ENCODE measurements around the gene OVOL3.

The OVOL3 gene

DNA sequence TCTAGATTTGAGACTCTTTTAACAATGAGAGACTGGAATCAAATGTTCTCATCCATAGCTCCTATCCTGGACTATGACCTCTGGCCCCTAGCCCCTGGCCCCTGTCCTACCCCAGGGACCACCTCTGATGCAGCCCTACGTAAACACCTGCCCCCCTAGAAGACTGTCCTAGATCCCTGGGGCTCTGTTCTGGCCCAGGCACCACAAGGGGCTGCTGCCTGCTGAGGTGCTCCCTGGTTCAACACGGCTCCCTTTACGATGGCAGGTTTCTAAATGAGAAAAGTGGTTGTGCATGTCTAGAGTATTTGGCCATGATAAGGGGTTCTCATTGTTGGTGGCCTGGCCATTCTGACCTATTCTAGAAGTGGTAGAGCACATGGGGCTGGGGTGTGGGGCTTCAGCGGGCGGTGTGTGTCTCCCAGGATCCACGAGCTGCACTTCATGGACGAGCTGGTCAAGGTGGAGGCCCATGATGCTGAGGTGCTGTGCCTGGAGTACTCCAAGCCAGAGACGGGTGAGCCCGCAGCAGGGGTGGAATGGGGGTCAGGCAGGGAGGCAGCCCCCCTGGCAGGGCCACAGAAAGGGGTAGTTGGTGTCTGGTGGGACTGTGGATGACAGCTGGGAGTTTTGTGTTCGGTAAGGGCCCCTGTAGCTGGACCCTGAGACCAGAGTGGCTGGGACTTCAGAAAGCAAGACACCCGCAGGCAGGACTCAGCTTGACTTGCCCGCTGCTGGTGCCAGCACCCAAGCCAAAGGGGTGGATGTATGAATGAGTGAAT is 26.5 kb upstream of the OVOL3 start:
- Histone ChIP-seq H3K27me3 (no peaks in the 10 kb centered on the region), H3K36me3 (peaks cover 78% of the 10 kb centered on the region), H3K27ac (no peak overlapping the region), H3K9me3 (no peaks in the 10 kb centered on the region), H3K4me3 (ENCODE audit: low read depth in 1 of 2, low read length in 1 of 2) (no peak overlapping the region), H3K4me1 (ENCODE audit: control insufficient read depth in 1 of 2, insufficient read depth in 1 of 2, low read depth in 1 of 2, low read length in 1 of 2) (no peaks in the 10 kb centered on the region)
- TF ChIP-seq, protein P1, sequence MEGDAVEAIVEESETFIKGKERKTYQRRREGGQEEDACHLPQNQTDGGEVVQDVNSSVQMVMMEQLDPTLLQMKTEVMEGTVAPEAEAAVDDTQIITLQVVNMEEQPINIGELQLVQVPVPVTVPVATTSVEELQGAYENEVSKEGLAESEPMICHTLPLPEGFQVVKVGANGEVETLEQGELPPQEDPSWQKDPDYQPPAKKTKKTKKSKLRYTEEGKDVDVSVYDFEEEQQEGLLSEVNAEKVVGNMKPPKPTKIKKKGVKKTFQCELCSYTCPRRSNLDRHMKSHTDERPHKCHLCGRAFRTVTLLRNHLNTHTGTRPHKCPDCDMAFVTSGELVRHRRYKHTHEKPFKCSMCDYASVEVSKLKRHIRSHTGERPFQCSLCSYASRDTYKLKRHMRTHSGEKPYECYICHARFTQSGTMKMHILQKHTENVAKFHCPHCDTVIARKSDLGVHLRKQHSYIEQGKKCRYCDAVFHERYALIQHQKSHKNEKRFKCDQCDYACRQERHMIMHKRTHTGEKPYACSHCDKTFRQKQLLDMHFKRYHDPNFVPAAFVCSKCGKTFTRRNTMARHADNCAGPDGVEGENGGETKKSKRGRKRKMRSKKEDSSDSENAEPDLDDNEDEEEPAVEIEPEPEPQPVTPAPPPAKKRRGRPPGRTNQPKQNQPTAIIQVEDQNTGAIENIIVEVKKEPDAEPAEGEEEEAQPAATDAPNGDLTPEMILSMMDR (IDR thresholded peaks at IDR 0.05), result no peak

DNA sequence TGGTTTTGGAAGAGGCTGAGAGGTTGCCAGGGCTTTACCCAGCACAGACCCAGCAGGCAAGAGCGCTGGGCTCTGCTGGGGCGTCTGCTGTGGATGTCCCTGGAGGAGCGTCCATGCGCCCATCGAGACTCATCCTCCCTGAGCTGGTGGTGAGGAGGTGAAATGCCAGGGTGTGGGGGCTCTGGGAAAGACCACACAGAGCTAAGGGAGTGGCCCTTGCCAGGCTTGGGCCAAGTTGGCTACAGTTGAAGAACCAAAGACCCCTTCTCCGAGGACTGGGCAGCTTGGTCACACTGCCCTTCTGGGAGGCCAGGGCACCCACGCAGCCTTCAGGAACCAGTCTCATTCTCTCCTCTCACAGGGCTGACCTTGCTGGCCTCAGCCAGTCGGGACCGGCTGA is 24.6 kb upstream of the OVOL3 start:
- no peak overlapping the region for H3K4me3 ChIP-seq (ENCODE audit: low read depth in 1 of 2, low read length in 1 of 2)
- no peaks in the 10 kb centered on the region for H3K4me1 ChIP-seq (ENCODE audit: control insufficient read depth in 1 of 2, insufficient read depth in 1 of 2, low read depth in 1 of 2, low read length in 1 of 2)
- H3K27ac ChIP-seq, result no peak overlapping the region
- no peaks in the 10 kb centered on the region for H3K9me3 ChIP-seq
- TF ChIP-seq, protein P1 (IDR thresholded peaks at IDR 0.05), result no peak
- H3K36me3 ChIP-seq, result peaks cover 92% of the 10 kb centered on the region
- H3K27me3 ChIP-seq, result no peaks in the 10 kb centered on the region

GRCh38 chr19:36089847-36090246 is 21.1 kb upstream of the OVOL3 start:
- Histone ChIP-seq H3K27ac (no peak overlapping the region), H3K36me3 (peaks cover 84% of the 10 kb centered on the region), H3K27me3 (no peaks in the 10 kb centered on the region), H3K9me3 (no peaks in the 10 kb centered on the region), H3K4me1 (ENCODE audit: control insufficient read depth in 1 of 2, insufficient read depth in 1 of 2, low read depth in 1 of 2, low read length in 1 of 2) (no peaks in the 10 kb centered on the region), H3K4me3 (ENCODE audit: low read depth in 1 of 2, low read length in 1 of 2) (no peak overlapping the region)
- TF ChIP-seq, protein P1 (IDR thresholded peaks at IDR 0.05), result no peak

DNA sequence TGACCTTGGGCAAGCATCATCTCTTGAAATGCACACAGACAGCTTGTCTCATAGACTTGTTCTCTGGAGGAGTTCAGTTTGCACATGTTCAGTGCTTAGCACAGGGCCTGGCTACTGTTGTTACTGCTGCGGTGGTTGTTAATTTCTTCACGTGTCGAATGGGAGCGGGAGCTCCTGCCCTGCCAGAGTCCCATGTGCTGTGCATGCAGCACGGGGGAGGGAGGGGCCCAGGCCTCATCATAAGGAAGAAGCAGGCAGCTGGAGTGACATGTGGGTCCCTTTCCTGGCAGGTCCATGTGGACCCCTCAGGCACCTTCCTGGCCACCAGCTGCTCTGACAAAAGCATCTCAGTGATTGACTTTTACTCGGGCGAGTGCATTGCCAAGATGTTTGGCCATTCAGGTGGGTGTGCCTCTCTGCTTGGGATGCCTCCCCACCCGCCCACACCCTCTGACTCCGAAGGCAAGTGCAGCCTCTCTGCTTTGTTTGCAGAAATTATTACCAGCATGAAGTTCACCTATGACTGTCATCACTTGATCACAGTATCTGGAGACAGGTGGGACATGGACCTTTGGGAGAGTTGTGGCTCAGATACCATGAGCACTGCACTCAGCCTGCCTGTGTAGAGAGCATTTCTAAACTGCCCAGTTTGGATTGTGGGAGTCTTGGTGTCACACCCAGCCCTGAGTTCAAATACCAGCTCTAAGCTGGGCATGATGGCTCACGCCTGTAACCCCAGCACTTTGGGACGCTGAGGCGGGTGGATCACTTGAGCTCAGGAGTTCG is 19.8 kb upstream of the OVOL3 start:
- H3K4me1 ChIP-seq (ENCODE audit: control insufficient read depth in 1 of 2, insufficient read depth in 1 of 2, low read depth in 1 of 2, low read length in 1 of 2), result no peaks in the 10 kb centered on the region
- no peaks in the 10 kb centered on the region for H3K27me3 ChIP-seq
- H3K36me3 ChIP-seq, result peaks cover 85% of the 10 kb centered on the region
- H3K27ac ChIP-seq, result no peak overlapping the region
- no peaks in the 10 kb centered on the region for H3K9me3 ChIP-seq
- TF ChIP-seq, protein P1 (IDR thresholded peaks at IDR 0.05), result no peak
- H3K4me3 ChIP-seq (ENCODE audit: low read depth in 1 of 2, low read length in 1 of 2), result no peak overlapping the region

DNA sequence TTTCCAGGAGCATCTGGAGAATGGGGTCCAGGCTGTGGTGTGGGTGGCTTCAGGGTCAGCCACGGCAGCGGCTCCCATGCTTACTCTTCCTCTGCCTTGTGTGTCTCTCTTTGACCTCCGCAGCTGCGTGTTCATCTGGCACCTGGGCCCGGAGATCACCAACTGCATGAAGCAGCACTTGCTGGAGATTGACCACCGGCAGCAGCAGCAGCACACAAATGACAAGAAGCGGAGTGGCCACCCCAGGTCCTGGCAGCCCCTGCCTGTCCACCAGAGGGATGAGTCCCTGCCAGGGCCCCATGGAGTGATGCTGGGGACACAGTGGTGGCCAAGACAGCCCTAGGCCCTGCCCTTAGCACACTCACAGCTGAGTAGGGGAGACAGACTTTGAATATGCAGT is 18.4 kb upstream of the OVOL3 start:
- H3K4me1 ChIP-seq (ENCODE audit: control insufficient read depth in 1 of 2, insufficient read depth in 1 of 2, low read depth in 1 of 2, low read length in 1 of 2), result no peaks in the 10 kb centered on the region
- no peak overlapping the region for H3K4me3 ChIP-seq (ENCODE audit: low read depth in 1 of 2, low read length in 1 of 2)
- no peak overlapping the region for H3K27ac ChIP-seq
- H3K27me3 ChIP-seq, result no peaks in the 10 kb centered on the region
- TF ChIP-seq, protein P1 (IDR thresholded peaks at IDR 0.05), result no peak
- peaks cover 83% of the 10 kb centered on the region for H3K36me3 ChIP-seq
- H3K9me3 ChIP-seq, result no peaks in the 10 kb centered on the region
